ENCODE results near the gene FAM107B.

GRCh38 chr10:14547816-14548215 is 226.9 kb downstream of the FAM107B start:
- TF ChIP-seq RAD21 (IDR thresholded peaks at IDR 0.05): peak in 1 of 2 donors; percentile 12
- TF ChIP-seq CTCF (IDR thresholded peaks at IDR 0.05; ENCODE audit: low read depth, low read length, missing input control): no peak
